HCT116 (cell line): Measurements from ENCODE around the gene HBM. TPM values are rescaled to one million over a fixed set of nuclear protein-coding genes. Genes with fewer than 3 reads are reported as not detected.
"Not testable (repeated sequence)": the region's sequence is repeated elsewhere in the genome, so short reads cannot be mapped to it uniquely, and the experiment has no call there.

Source experiments
- ATAC-seq: fragments of 200-7000 bp; cut with Tn5 transposase; 2 replicates; pipeline ENCODE4 v1.9.1; 2020; ENCODE audit warnings: mild to moderate bottlenecking, moderate library complexity
- BruUV-seq: library from RNA; stranded (reverse); fragments of 400-500 nt; replicated peaks from 2 replicates; lab custom pipeline; 2021; lab: Mats Ljungman, UMichigan
- CTCF ChIA-PET: fragments of 300-600 bp; sonication (Branson Sonifier 250); formaldehyde crosslinking; loops from one replicate; lab custom pipeline; 2021; ENCODE audit warnings: antibody characterized with exemption; lab: Charles Lee
- POLR2A ChIA-PET: fragments of 300-600, 350-600 bp; sonication (Branson Sonifier 250); formaldehyde crosslinking; loops from one replicate; lab custom pipeline; 2021; ENCODE audit warnings: antibody characterized with exemption; lab: Charles Lee
- RAD21 ChIA-PET, 2 experiments: fragments of 300-600 bp; sonication (Branson Sonifier 250); formaldehyde crosslinking; loops; one replicate each; lab custom pipeline; 2023; ENCODE audit warnings: low total read pairs in 2 of 2; ENCODE audit not compliant: uncharacterized antibody in 2 of 2, unreplicated experiment in 2 of 2, low non-redundant PET in 1 of 2; lab: Charles Lee
- DNase-seq: peaks from one replicate; pipeline ENCODE4 v3.0.0-alpha.2; 2010; ENCODE audit warnings: low read depth, low spot score
- H2AFZ ChIP-seq: fragments of 200-600 bp; shearing (Covaris generic), sonication (generic); 2 replicates; pipeline ENCODE4 v1.6.1; 2017; ENCODE audit warnings: low read depth, mixed run types, mixed read lengths, antibody characterized with exemption, low read length; ENCODE audit not compliant: poor library complexity, severe bottlenecking
- H3K27ac ChIP-seq: 2 replicates; pipeline ENCODE4 v1.5.1; 2012; ENCODE audit warnings: low read depth, low read length
- H3K27me3 ChIP-seq: fragments of 200-600 bp; sonication (generic); 2 replicates; pipeline ENCODE4 v1.6.1; 2016; ENCODE audit warnings: mixed run types, low read length, mixed read lengths; ENCODE audit not compliant: insufficient read depth
- H3K36me3 ChIP-seq, 2 experiments: fragments of 200-500 bp in 1 of 2; fragments of 200-600 bp in 1 of 2; sonication (Bioruptor generic) in 1 of 2; sonication (generic) in 1 of 2; 2 replicates each; pipeline versions ENCODE4 v1.5.1 to v1.6.1; 2014 to 2016; ENCODE audit warnings: low read length in 2 of 2, inconsistent platforms in 1 of 2, mixed read lengths in 1 of 2, mixed run types in 1 of 2; ENCODE audit not compliant: insufficient read depth in 2 of 2, control insufficient read depth in 1 of 2
- H3K4me1 ChIP-seq, 2 experiments: fragments of 200-600 bp in 1 of 2; sonication (generic) in 1 of 2; 2 replicates each; pipeline versions ENCODE4 v1.5.1 to v1.6.1; 2012 to 2017; ENCODE audit warnings: low read length in 2 of 2, inconsistent platforms in 1 of 2, mild to moderate bottlenecking in 1 of 2, mixed read lengths in 1 of 2, mixed run types in 1 of 2, moderate library complexity in 1 of 2; ENCODE audit not compliant: insufficient read depth in 2 of 2, control insufficient read depth in 1 of 2
- H3K4me2 ChIP-seq: fragments of 200-600 bp; sonication (generic); 2 replicates; pipeline ENCODE4 v1.6.1; 2017; ENCODE audit warnings: mixed run types, low read length, mixed read lengths
- H3K4me3 ChIP-seq, 2 experiments: fragments of 200-600 bp in 1 of 2; sonication (generic) in 1 of 2; replicated peaks in 1 of 2; 2 replicates each; pipeline ENCODE4 v1.5.1; 2011 to 2016; ENCODE audit warnings: low read length in 2 of 2, control low read depth in 1 of 2, low read depth in 1 of 2, mild to moderate bottlenecking in 1 of 2, mixed read lengths in 1 of 2, mixed run types in 1 of 2
- H3K79me2 ChIP-seq: fragments of 200-600 bp; sonication (generic); 2 replicates; pipeline ENCODE4 v1.6.1; 2017; ENCODE audit warnings: mild to moderate bottlenecking, mixed run types, low read length, moderate library complexity, mixed read lengths; ENCODE audit not compliant: insufficient read depth
- H3K9ac ChIP-seq: fragments of 200-600 bp; sonication (generic); 2 replicates; pipeline ENCODE4 v1.6.1; 2016; ENCODE audit warnings: low read length, mixed read lengths
- H3K9me2 ChIP-seq: fragments of 200-600 bp; sonication (generic), shearing (Covaris generic); 2 replicates; pipeline ENCODE4 v1.6.1; 2017; ENCODE audit warnings: mixed run types, mild to moderate bottlenecking, moderate library complexity; ENCODE audit not compliant: insufficient read depth
- H3K9me3 ChIP-seq, 2 experiments: fragments of 200-500 bp in 1 of 2; fragments of 200-600 bp in 1 of 2; sonication (Bioruptor generic) in 1 of 2; sonication (generic) in 1 of 2; 2 replicates each; pipeline ENCODE4 v1.6.1; 2014 to 2017; ENCODE audit warnings: low read length in 2 of 2, mixed read lengths in 2 of 2, inconsistent platforms in 1 of 2, low read depth in 1 of 2, mild to moderate bottlenecking in 1 of 2, mixed run types in 1 of 2, moderate library complexity in 1 of 2; ENCODE audit not compliant: control insufficient read depth in 1 of 2, insufficient read depth in 1 of 2
- H4K20me1 ChIP-seq: fragments of 200-600 bp; sonication (generic), shearing (Covaris generic); 2 replicates; pipeline ENCODE4 v1.6.1; 2017; ENCODE audit warnings: mixed run types, mild to moderate bottlenecking, moderate library complexity; ENCODE audit not compliant: insufficient read depth
- intact Hi-C: fragments of 100-400 bp; cut with micrococcal nuclease; formaldehyde crosslinking; loops from 2 replicates; pipeline ENCODE4 v1.10.0; 2022
- total RNA-seq: library from RNA; stranded (reverse); gene quantifications from one replicate; pipeline ENCODE4 v1.2.1, GENCODE V29; 2021; ENCODE audit not compliant: unreplicated experiment

The HBM gene
- total RNA-seq, 1 experiment from 2014 or later = not detected

GRCh38 chr16:153129-153521, 12.7 kb upstream of the HBM start:
- H3K4me1 ChIP-seq, H3K9me2 ChIP-seq, H3K27me3 ChIP-seq, intact Hi-C loops, H2AFZ ChIP-seq, RAD21 ChIA-PET, H3K4me2 ChIP-seq, CTCF ChIA-PET, POLR2A ChIA-PET, H4K20me1 ChIP-seq, H3K9ac ChIP-seq, H3K79me2 ChIP-seq, DNase-seq, H3K36me3 ChIP-seq, BruUV-seq, H3K27ac ChIP-seq, H3K4me3 ChIP-seq, H3K9me3 ChIP-seq: not testable (repeated sequence)
- ATAC-seq = peak; percentile 35; the same call in 1 of the 2 replicates

GRCh38 chr16:153550-154216, 12.1 kb upstream of the HBM start:
- H3K27ac ChIP-seq, POLR2A ChIA-PET, H3K27me3 ChIP-seq, H4K20me1 ChIP-seq, RAD21 ChIA-PET, intact Hi-C loops, H3K9me2 ChIP-seq, H3K4me1 ChIP-seq, DNase-seq, H3K36me3 ChIP-seq, H3K4me2 ChIP-seq, CTCF ChIA-PET, BruUV-seq, H2AFZ ChIP-seq, H3K9me3 ChIP-seq, H3K4me3 ChIP-seq, H3K9ac ChIP-seq, H3K79me2 ChIP-seq: not testable (repeated sequence)
- ATAC-seq = peak; percentile 42
